IPS-15b (cell line): ENCODE measurements around the gene FAM184B.
"Not testable (repeated sequence)": the region's sequence is repeated elsewhere in the genome, so short reads cannot be mapped to it uniquely, and the experiment has no call there.

Source experiments
- H3K27me3 ChIP-seq: one replicate; pipeline ENCODE4 v1.6.1; 2013; ENCODE audit warnings: low read length; ENCODE audit not compliant: control insufficient read depth, insufficient read depth
- H3K36me3 ChIP-seq: one replicate; pipeline ENCODE4 v1.6.1; 2013; ENCODE audit warnings: low read length; ENCODE audit not compliant: control insufficient read depth, insufficient read depth
- H3K4me1 ChIP-seq: one replicate; pipeline ENCODE4 v1.6.1; 2013; ENCODE audit warnings: mild to moderate bottlenecking, low read length; ENCODE audit not compliant: control insufficient read depth, insufficient read depth
- H3K4me3 ChIP-seq: one replicate; pipeline ENCODE4 v1.5.1; 2013; ENCODE audit warnings: low read depth, low read length
- H3K9ac ChIP-seq: one replicate; pipeline ENCODE4 v1.6.1; 2013; ENCODE audit warnings: low read depth, mild to moderate bottlenecking, low read length
- H3K9me3 ChIP-seq: one replicate; pipeline ENCODE4 v1.6.1; 2013; ENCODE audit warnings: mild to moderate bottlenecking, low read length; ENCODE audit not compliant: control insufficient read depth, insufficient read depth

The FAM184B gene

GRCh38 chr4:17690898-17691297 is 90.5 kb downstream of the FAM184B start:
- Histone ChIP-seq H3K27me3 (no peaks in the 10 kb centered on the region), H3K9me3 (no peaks in the 10 kb centered on the region), H3K36me3 (no peaks in the 10 kb centered on the region), H3K9ac (no peak overlapping the region), H3K4me1 (no peaks in the 10 kb centered on the region), H3K4me3 (no peak overlapping the region)

DNA sequence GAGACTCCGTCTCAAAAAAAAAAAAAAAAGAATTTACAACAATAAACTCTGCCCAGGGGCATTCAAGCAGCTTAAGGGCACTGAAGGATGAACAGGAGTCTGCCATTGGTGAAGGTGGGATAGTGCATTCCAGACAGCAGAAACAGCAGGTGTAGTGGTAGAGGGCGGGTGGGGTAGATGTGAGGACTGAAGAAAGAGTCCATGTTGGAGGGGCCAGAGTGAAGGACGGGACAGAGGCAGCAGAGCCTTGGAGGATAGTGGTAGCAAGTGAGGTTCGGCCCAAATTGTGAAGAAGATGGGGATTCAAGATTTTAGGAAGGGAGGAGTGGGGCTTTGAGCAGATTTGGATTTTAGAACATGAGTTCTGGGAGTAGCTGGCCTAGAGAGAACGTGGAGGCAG is 91.3 kb downstream of the FAM184B start:
- no peak overlapping the region for H3K9ac ChIP-seq
- H3K4me1 ChIP-seq = no peaks in the 10 kb centered on the region
- no peaks in the 10 kb centered on the region for H3K36me3 ChIP-seq
- no peaks in the 10 kb centered on the region for H3K9me3 ChIP-seq
- no peaks in the 10 kb centered on the region for H3K27me3 ChIP-seq
- no peak overlapping the region for H3K4me3 ChIP-seq

DNA sequence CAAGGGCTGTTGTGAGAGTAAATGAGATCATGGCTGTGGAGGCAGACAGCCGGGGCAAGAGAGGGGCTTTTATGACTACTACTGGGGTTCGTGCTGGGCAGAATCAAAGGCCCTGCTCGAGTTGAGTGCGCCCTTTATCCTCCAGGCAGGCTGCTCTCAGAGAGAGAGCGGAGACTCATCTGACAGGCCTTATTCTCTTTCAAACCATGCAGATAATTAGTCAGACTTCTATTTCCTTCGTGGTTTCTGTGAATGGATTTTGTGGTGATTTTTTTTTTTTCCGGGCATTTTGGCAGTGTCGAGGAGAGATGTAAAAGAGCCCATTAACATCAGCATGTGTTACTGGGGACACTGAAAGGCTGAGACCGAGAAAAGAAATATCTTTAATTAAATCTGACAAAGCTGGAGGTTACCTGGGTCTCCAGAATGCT is 93.4 kb downstream of the FAM184B start:
- no peaks in the 10 kb centered on the region for H3K27me3 ChIP-seq
- H3K9me3 ChIP-seq = no peaks in the 10 kb centered on the region
- H3K4me1 ChIP-seq = no peaks in the 10 kb centered on the region
- no peak overlapping the region for H3K4me3 ChIP-seq
- no peak overlapping the region for H3K9ac ChIP-seq
- no peaks in the 10 kb centered on the region for H3K36me3 ChIP-seq

DNA sequence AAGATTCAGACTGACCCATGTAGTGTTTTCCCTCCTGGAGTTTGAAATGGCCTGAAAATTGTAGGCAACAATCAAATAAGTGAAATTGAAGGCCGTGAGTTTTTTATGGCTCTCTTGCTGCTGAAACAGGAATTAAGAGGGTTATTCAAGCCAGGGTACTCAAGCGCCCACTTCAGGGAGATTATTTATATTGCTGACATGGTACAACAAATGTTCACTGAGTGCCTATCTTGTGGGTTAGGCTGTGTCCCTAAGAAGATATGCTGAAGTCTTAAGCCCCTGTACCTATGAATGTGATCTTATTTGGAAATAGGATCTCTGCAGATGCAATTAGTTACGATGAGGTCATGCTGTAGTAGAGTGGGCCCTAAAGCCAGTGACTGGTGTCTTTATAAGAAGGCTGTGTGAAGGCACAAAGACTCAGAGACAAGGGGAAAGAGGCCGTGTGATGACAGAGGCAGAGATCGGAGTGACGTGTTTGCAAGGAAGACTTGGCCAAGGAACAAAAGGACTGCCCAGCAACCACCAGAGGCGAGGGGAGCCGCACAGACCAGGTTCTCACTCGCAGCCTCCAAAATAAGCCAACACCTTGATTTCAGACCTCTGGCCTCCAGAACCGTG is 94.1 kb downstream of the FAM184B start:
- H3K9me3 ChIP-seq = no peaks in the 10 kb centered on the region
- H3K36me3 ChIP-seq = no peaks in the 10 kb centered on the region
- H3K9ac ChIP-seq = no peak overlapping the region
- H3K4me3 ChIP-seq = no peak overlapping the region
- no peaks in the 10 kb centered on the region for H3K4me1 ChIP-seq
- H3K27me3 ChIP-seq = no peaks in the 10 kb centered on the region

DNA sequence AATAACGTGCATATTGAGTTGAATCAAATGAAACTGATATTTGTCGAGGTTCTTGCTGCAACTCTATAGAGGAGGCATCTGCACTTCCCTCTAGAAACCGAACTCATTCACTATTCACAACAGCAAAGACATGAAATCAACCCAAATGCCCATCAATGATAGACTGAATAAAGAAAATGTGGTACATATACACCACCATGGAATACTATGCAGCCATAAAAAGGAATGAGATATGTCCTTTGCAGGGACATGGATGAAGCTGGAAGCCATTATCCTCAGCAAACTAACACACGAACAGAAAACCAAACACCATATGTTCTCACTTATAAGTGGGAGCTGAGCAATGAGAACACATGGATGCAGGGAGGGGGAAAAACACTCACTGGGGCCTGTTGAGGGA is 96.8 kb downstream of the FAM184B start:
- not testable (repeated sequence) for H3K9ac ChIP-seq, H3K4me3 ChIP-seq, H3K27me3 ChIP-seq, H3K9me3 ChIP-seq, H3K36me3 ChIP-seq, H3K4me1 ChIP-seq

DNA sequence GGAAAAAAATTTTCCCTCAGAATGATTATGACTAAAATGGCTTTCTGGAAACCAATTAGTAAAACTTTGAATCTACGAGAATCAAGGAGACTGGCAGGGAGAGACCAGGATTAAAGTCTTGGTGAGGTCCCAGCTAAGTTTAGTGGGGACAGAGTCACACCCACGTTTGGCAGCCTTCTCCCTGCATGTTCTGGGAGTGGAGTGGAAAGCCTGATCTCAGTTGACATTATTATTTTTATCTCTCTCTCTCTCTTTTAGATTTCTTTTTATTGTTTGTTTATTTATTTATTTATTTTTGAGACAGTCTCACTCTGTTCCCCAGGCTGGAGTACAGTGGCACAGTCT is 99.2 kb downstream of the FAM184B start:
- Histone ChIP-seq H3K9me3 (no peaks in the 10 kb centered on the region), H3K4me3 (no peak overlapping the region), H3K27me3 (no peaks in the 10 kb centered on the region), H3K4me1 (no peaks in the 10 kb centered on the region), H3K36me3 (no peaks in the 10 kb centered on the region), H3K9ac (no peak overlapping the region)

GRCh38 chr4:17681281-17682221 is 99.9 kb downstream of the FAM184B start:
- H3K36me3 ChIP-seq = no peaks in the 10 kb centered on the region
- H3K9me3 ChIP-seq = no peaks in the 10 kb centered on the region
- H3K27me3 ChIP-seq = no peaks in the 10 kb centered on the region
- H3K9ac ChIP-seq = no peak overlapping the region
- H3K4me1 ChIP-seq = no peaks in the 10 kb centered on the region
- H3K4me3 ChIP-seq = no peak overlapping the region

- no peaks in the 10 kb centered on the region for H3K27me3 ChIP-seq
- H3K9me3 ChIP-seq = no peaks in the 10 kb centered on the region
- H3K4me1 ChIP-seq = no peaks in the 10 kb centered on the region
- no peaks in the 10 kb centered on the region for H3K36me3 ChIP-seq
- no peak overlapping the region for H3K9ac ChIP-seq
- no peak overlapping the region for H3K4me3 ChIP-seq
These were observed 100.7 kb downstream of the FAM184B start for GRCh38 chr4:17680559-17681280.

DNA sequence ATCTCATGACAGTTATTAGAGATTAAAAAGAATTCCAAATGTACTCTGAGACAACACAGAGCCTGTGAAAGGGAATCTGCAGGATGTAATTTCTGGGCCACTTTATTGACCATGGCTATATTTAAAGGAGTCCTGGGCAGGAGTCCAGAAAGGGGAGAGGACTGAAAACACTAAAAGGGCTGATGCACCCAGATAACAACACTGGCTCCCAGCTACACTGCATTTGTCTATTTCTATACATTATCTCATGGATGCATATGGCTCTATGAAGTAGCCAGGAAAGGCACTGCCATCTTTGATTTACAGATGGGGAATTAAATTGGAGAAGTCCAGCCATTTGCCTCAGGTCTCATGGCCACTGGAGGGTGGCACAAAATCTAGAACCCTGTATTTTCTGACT is 111.0 kb downstream of the FAM184B start:
- Histone ChIP-seq H3K9ac (no peak overlapping the region), H3K36me3 (no peaks in the 10 kb centered on the region), H3K4me1 (no peaks in the 10 kb centered on the region), H3K4me3 (no peak overlapping the region), H3K27me3 (no peaks in the 10 kb centered on the region), H3K9me3 (no peaks in the 10 kb centered on the region)

DNA sequence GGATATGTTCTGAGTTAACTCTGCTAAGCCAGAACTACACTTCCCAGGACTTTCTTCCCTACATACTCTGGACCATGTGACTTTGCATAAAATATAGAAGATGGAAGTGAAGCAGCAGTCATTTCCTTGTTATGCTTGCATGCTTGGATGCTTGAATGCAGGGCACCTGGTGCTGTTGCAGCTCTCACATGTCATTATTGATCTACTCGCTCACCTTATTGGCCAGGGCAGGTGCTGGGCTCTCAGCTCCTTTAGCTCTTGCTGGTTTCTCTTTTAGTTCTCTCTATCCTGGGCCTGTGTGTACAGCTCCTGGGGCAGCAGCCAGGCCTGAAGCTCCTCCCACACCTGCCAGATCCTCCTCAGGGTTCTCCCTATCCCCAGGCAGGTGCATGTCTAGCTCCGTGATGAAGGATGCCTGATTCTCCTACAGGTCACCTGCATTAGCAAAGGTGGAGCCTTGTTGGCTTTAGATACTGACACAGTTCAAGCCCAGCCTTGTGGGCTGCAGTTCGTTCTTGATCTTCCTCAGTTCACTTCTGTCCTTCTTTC is 113.7 kb downstream of the FAM184B start:
- H3K4me3 ChIP-seq = no peak overlapping the region
- H3K9ac ChIP-seq = no peak overlapping the region
- H3K36me3 ChIP-seq = no peaks in the 10 kb centered on the region
- no peaks in the 10 kb centered on the region for H3K4me1 ChIP-seq
- no peaks in the 10 kb centered on the region for H3K27me3 ChIP-seq
- no peaks in the 10 kb centered on the region for H3K9me3 ChIP-seq

GRCh38 chr4:17667253-17667652 is 114.2 kb downstream of the FAM184B start:
- H3K36me3 ChIP-seq = no peaks in the 10 kb centered on the region
- H3K4me1 ChIP-seq = no peaks in the 10 kb centered on the region
- no peaks in the 10 kb centered on the region for H3K9me3 ChIP-seq
- no peak overlapping the region for H3K4me3 ChIP-seq
- H3K9ac ChIP-seq = no peak overlapping the region
- H3K27me3 ChIP-seq = no peaks in the 10 kb centered on the region
